ENCODE data around the gene ARHGEF1. TPM values are rescaled to one million over a fixed set of nuclear protein-coding genes. Genes with fewer than 3 reads are reported as not detected.

The ARHGEF1 gene
- total and polyA plus RNA-seq, 4 experiments from 2014 or later: 140 to 992 (median 640) TPM

GRCh38 chr19:41895745-41896580 lies 13.0 kb downstream of the ARHGEF1 start:
- Histone ChIP-seq H3K4me1 (ENCODE audit: insufficient read depth, low read length) (peaks cover 52% of the 10 kb centered on the region), H3K27ac (ENCODE audit: low read depth, low read length) (peak overlapping the region; percentile 16), H3K4me3 (ENCODE audit: low read length in 2 of 2) (no peak overlapping the region), H3K27me3 (ENCODE audit: insufficient read depth, low read length) (no peaks in the 10 kb centered on the region), H3K36me3 (ENCODE audit: insufficient read depth, low read length) (peaks cover 83% of the 10 kb centered on the region), H3K9me3 (ENCODE audit: control insufficient read depth in 1 of 2, low read length in 2 of 2) (no peaks in the 10 kb centered on the region)
- intact Hi-C loops (cut with micrococcal nuclease): no loop called here
- POLR2A ChIA-PET (ENCODE audit: partially characterized antibody): interaction anchor here (1.3 to 19.1 kb wide), 7 partner anchors 7 to 36 kb away, joined by 4 to 349 read pairs (median 8); partner anchors contain the start of genes ARHGEF1, ERFL and RPS19
- Mint-ChIP-seq H3K4me1 (peaks cover 23 to 62% (median 36%) of the 10 kb centered on the region in 4 donors), H3K4me3 (peak overlapping the region in 4 of 8 donors; percentile 10 to 49 (median 42)), H3K27me3 (no peaks in the 10 kb centered on the region), H3K36me3 (peaks cover 53 to 55% of the 10 kb centered on the region in 2 donors), H3K9me3 (no peaks in the 10 kb centered on the region), H3K27ac (peak overlapping the region; percentile 46 to 90 (median 85))
- CTCF ChIA-PET (ENCODE audit: partially characterized antibody): no interaction called here
- DNase-seq: no peak

- Histone ChIP-seq H3K27ac (ENCODE audit: low read depth, low read length) (no peak overlapping the region), H3K27me3 (ENCODE audit: insufficient read depth, low read length) (no peaks in the 10 kb centered on the region), H3K4me3 (ENCODE audit: low read length in 2 of 2) (no peak overlapping the region), H3K9me3 (ENCODE audit: control insufficient read depth in 1 of 2, low read length in 2 of 2) (no peaks in the 10 kb centered on the region), H3K36me3 (ENCODE audit: insufficient read depth, low read length) (peaks cover 81% of the 10 kb centered on the region), H3K4me1 (ENCODE audit: insufficient read depth, low read length) (peaks cover 49% of the 10 kb centered on the region)
- POLR2A ChIA-PET (ENCODE audit: partially characterized antibody): interaction anchor here (1.4 to 19.1 kb wide), 4 partner anchors 10 to 36 kb away, joined by 4 to 349 read pairs (median 12); partner anchors contain the start of genes ARHGEF1, ERFL and RPS19
- no peak for DNase-seq
- H3K9me3 Mint-ChIP-seq: no peaks in the 10 kb centered on the region
- H3K27me3 Mint-ChIP-seq: no peaks in the 10 kb centered on the region
- H3K27ac Mint-ChIP-seq: peak overlapping the region in 5 of 7 donors; percentile 77 to 90 (median 85)
- CTCF ChIA-PET (ENCODE audit: partially characterized antibody): no interaction called here
- H3K4me3 Mint-ChIP-seq: no peak overlapping the region
- intact Hi-C loops (cut with micrococcal nuclease): no loop called here
- H3K36me3 Mint-ChIP-seq: peaks cover 52 to 53% of the 10 kb centered on the region in 2 donors
- peaks cover 20 to 56% (median 33%) of the 10 kb centered on the region in 4 donors for H3K4me1 Mint-ChIP-seq
Measured at GRCh38 chr19:41896581-41896942, 13.6 kb downstream of the ARHGEF1 start.

- H3K4me3 ChIP-seq (ENCODE audit: low read length in 2 of 2): no peak overlapping the region
- ChIA-PET CTCF (ENCODE audit: partially characterized antibody) (no interaction called here), POLR2A (ENCODE audit: partially characterized antibody) (interaction anchor here (0.8 to 19.1 kb wide), 4 partner anchors 11 to 37 kb away, joined by 3 to 349 read pairs (median 12); partner anchors contain the start of genes ARHGEF1, ERFL and RPS19)
- no peak overlapping the region for H3K27ac Mint-ChIP-seq
- H3K9me3 ChIP-seq (ENCODE audit: control insufficient read depth in 1 of 2, low read length in 2 of 2): no peaks in the 10 kb centered on the region
- peaks cover 50 to 54% of the 10 kb centered on the region in 2 donors for H3K36me3 Mint-ChIP-seq
- peaks cover 46% of the 10 kb centered on the region for H3K4me1 ChIP-seq (ENCODE audit: insufficient read depth, low read length)
- H3K4me1 Mint-ChIP-seq: peaks cover 18 to 50% (median 31%) of the 10 kb centered on the region in 4 donors
- DNase-seq: no peak
- no peaks in the 10 kb centered on the region for H3K27me3 ChIP-seq (ENCODE audit: insufficient read depth, low read length)
- no peak overlapping the region for H3K4me3 Mint-ChIP-seq
- intact Hi-C loops (cut with micrococcal nuclease): no loop called here
- H3K27me3 Mint-ChIP-seq: no peaks in the 10 kb centered on the region
- H3K27ac ChIP-seq (ENCODE audit: low read depth, low read length): no peak overlapping the region
- H3K9me3 Mint-ChIP-seq: peaks cover 0 to 1% (median 0%) of the 10 kb centered on the region in 8 donors
- H3K36me3 ChIP-seq (ENCODE audit: insufficient read depth, low read length): peaks cover 81% of the 10 kb centered on the region
Measured at GRCh38 chr19:41897181-41897580, 14.2 kb downstream of the ARHGEF1 start.

- ChIA-PET CTCF (ENCODE audit: partially characterized antibody) (no interaction called here), POLR2A (ENCODE audit: partially characterized antibody) (interaction anchor here (0.8 to 19.1 kb wide), 6 partner anchors 11 to 38 kb away, joined by 3 to 349 read pairs (median 6); partner anchors contain the start of genes ARHGEF1 and RPS19)
- Mint-ChIP-seq H3K4me3 (no peak overlapping the region), H3K27me3 (no peaks in the 10 kb centered on the region), H3K9me3 (peaks cover 0 to 1% (median 0%) of the 10 kb centered on the region in 8 donors), H3K27ac (peak overlapping the region in 4 of 7 donors; percentile 22 to 83 (median 48)), H3K36me3 (peaks cover 50 to 60% of the 10 kb centered on the region in 2 donors), H3K4me1 (peaks cover 18 to 45% (median 31%) of the 10 kb centered on the region in 4 donors)
- Histone ChIP-seq H3K9me3 (ENCODE audit: control insufficient read depth in 1 of 2, low read length in 2 of 2) (no peaks in the 10 kb centered on the region), H3K4me3 (ENCODE audit: low read length in 2 of 2) (no peak overlapping the region), H3K27me3 (ENCODE audit: insufficient read depth, low read length) (no peaks in the 10 kb centered on the region), H3K4me1 (ENCODE audit: insufficient read depth, low read length) (peaks cover 43% of the 10 kb centered on the region), H3K36me3 (ENCODE audit: insufficient read depth, low read length) (peaks cover 81% of the 10 kb centered on the region), H3K27ac (ENCODE audit: low read depth, low read length) (no peak overlapping the region)
- DNase-seq: no peak
- intact Hi-C loops (cut with micrococcal nuclease): no loop called here
Measured at GRCh38 chr19:41897820-41898219, 14.8 kb downstream of the ARHGEF1 start.

GRCh38 chr19:41898235-41898634 lies 15.3 kb downstream of the ARHGEF1 start:
- DNase-seq: no peak
- ChIA-PET CTCF (ENCODE audit: partially characterized antibody) (no interaction called here), POLR2A (ENCODE audit: partially characterized antibody) (interaction anchor here (1.6 to 19.1 kb wide), 5 partner anchors 11 to 38 kb away, joined by 3 to 349 read pairs (median 9); partner anchors contain the start of genes ARHGEF1 and RPS19)
- H3K27me3 ChIP-seq (ENCODE audit: insufficient read depth, low read length): no peaks in the 10 kb centered on the region
- H3K36me3 Mint-ChIP-seq: peaks cover 47 to 60% of the 10 kb centered on the region in 2 donors
- no peaks in the 10 kb centered on the region for H3K9me3 ChIP-seq (ENCODE audit: control insufficient read depth in 1 of 2, low read length in 2 of 2)
- H3K9me3 Mint-ChIP-seq: peaks cover 0 to 1% (median 0%) of the 10 kb centered on the region in 8 donors
- H3K27ac Mint-ChIP-seq: peak overlapping the region in 4 of 7 donors; percentile 12 to 64 (median 39)
- H3K27me3 Mint-ChIP-seq: no peaks in the 10 kb centered on the region
- H3K4me3 Mint-ChIP-seq: no peak overlapping the region
- intact Hi-C loops (cut with micrococcal nuclease): no loop called here
- H3K4me3 ChIP-seq (ENCODE audit: low read length in 2 of 2): no peak overlapping the region
- peaks cover 82% of the 10 kb centered on the region for H3K36me3 ChIP-seq (ENCODE audit: insufficient read depth, low read length)
- peaks cover 16 to 45% (median 27%) of the 10 kb centered on the region in 4 donors for H3K4me1 Mint-ChIP-seq
- peaks cover 44% of the 10 kb centered on the region for H3K4me1 ChIP-seq (ENCODE audit: insufficient read depth, low read length)
- no peak overlapping the region for H3K27ac ChIP-seq (ENCODE audit: low read depth, low read length)

- no peaks in the 10 kb centered on the region for H3K27me3 Mint-ChIP-seq
- CTCF ChIA-PET (ENCODE audit: partially characterized antibody): interaction anchor here (0.7 to 2.4 kb wide), 4 partner anchors 12 to 32 kb away, joined by 3 to 8 read pairs (median 4); no protein-coding TSS in a partner anchor
- no peaks in the 10 kb centered on the region for H3K27me3 ChIP-seq (ENCODE audit: insufficient read depth, low read length)
- no peak overlapping the region for H3K4me3 ChIP-seq (ENCODE audit: low read length in 2 of 2)
- no peak overlapping the region for H3K27ac Mint-ChIP-seq
- DNase-seq: no peak
- H3K9me3 ChIP-seq (ENCODE audit: control insufficient read depth in 1 of 2, low read length in 2 of 2): no peaks in the 10 kb centered on the region
- intact Hi-C loops (cut with micrococcal nuclease): no loop called here
- H3K36me3 ChIP-seq (ENCODE audit: insufficient read depth, low read length): peaks cover 88% of the 10 kb centered on the region
- no peak overlapping the region for H3K27ac ChIP-seq (ENCODE audit: low read depth, low read length)
- no peak overlapping the region for H3K4me3 Mint-ChIP-seq
- peaks cover 61 to 73% of the 10 kb centered on the region in 2 donors for H3K36me3 Mint-ChIP-seq
- peaks cover 23 to 51% (median 32%) of the 10 kb centered on the region in 4 donors for H3K4me1 Mint-ChIP-seq
- peaks cover 0 to 1% (median 0%) of the 10 kb centered on the region in 8 donors for H3K9me3 Mint-ChIP-seq
- POLR2A ChIA-PET (ENCODE audit: partially characterized antibody): interaction anchor here (0.8 to 19.1 kb wide), 6 partner anchors 9 to 44 kb away, joined by 3 to 349 read pairs (median 12); partner anchors contain the start of genes ARHGEF1 and ERFL
- H3K4me1 ChIP-seq (ENCODE audit: insufficient read depth, low read length): peaks cover 33% of the 10 kb centered on the region
Measured at GRCh38 chr19:41901707-41902360, 18.9 kb downstream of the ARHGEF1 start.
